Endothelial cell of umbilical vein (primary cell): Measurements from ENCODE around the gene HDAC4.

Experiments
- CTCF ChIP-seq, 2 donors: IDR thresholded peaks; 1 replicate in 1 of 2; 2 replicates in 1 of 2; pipeline ENCODE4 v1.5.1; 2011; ENCODE audit warnings: low read length in 2 of 2, mild to moderate bottlenecking in 2 of 2, moderate library complexity in 2 of 2, control low read depth in 1 of 2, inconsistent platforms in 1 of 2, low read depth in 1 of 2; ENCODE audit not compliant: insufficient read depth in 1 of 2; ENCODE audit errors: extremely low read depth in 1 of 2
- EZH2 ChIP-seq: IDR thresholded peaks from 2 replicates; pipeline ENCODE4 v1.6.1; 2012; ENCODE audit warnings: borderline replicate concordance, low read depth, mild to moderate bottlenecking, moderate library complexity, low read length, inconsistent platforms; ENCODE audit not compliant: severe bottlenecking
- POLR2A ChIP-seq: IDR thresholded peaks from 2 replicates; pipeline ENCODE4 v1.6.1; 2012; ENCODE audit warnings: low read depth, mild to moderate bottlenecking, control low read depth, low read length
- POLR2AphosphoS5 ChIP-seq: IDR thresholded peaks from 2 replicates; pipeline ENCODE4 v1.6.1; 2012; ENCODE audit warnings: low read depth, mild to moderate bottlenecking, control low read depth, low read length, moderate library complexity; ENCODE audit not compliant: insufficient read depth

- no peak for TF ChIP-seq EZH2
- no peak for TF ChIP-seq POLR2AphosphoS5
- no peak for TF ChIP-seq CTCF (IDR thresholded peaks at IDR 0.05; ENCODE audit: extremely low read depth in 1 of 2, insufficient read depth in 1 of 2, low read depth in 1 of 2, low read length in 2 of 2)
- no peak for TF ChIP-seq POLR2A
Measured at GRCh38 chr2:239304533-239305221, 96.1 kb downstream of the HDAC4 start.
